GM23338 (cell line): ENCODE measurements around the gene NME3. TPM values are rescaled to one million over a fixed set of nuclear protein-coding genes. Genes with fewer than 3 reads are reported as not detected.

Experiments used
- ATAC-seq: fragments of 200-7000 bp; cut with Tn5 transposase; 3 replicates; pipeline ENCODE4 v1.9.1; 2020
- DNase-seq: peaks from one replicate; pipeline ENCODE4 v3.0.0-alpha.2; 2015; ENCODE audit warnings: low spot score
- H2AFZ ChIP-seq: fragments of 200-600 bp; sonication (generic); 2 replicates; pipeline ENCODE4 v1.8.0; 2016; ENCODE audit warnings: antibody characterized with exemption, mild to moderate bottlenecking, moderate library complexity
- H3F3A ChIP-seq: fragments of 200-600 bp; sonication (generic); replicated peaks from 2 replicates; pipeline ENCODE4 v1.8.0; 2017; ENCODE audit warnings: antibody characterized with exemption, mixed run types, low read depth
- H3K27ac ChIP-seq: fragments of 200-600 bp; sonication (generic); 2 replicates; pipeline ENCODE4 v1.6.1; 2016; ENCODE audit warnings: low read depth
- H3K27me3 ChIP-seq: fragments of 200-600 bp; sonication (generic); 2 replicates; pipeline ENCODE4 v1.8.0; 2016; ENCODE audit warnings: mild to moderate bottlenecking, mixed run types, moderate library complexity; ENCODE audit not compliant: insufficient read depth
- H3K36me3 ChIP-seq: fragments of 200-600 bp; sonication (generic); 2 replicates; pipeline ENCODE4 v1.8.0; 2016; ENCODE audit warnings: mild to moderate bottlenecking; ENCODE audit not compliant: insufficient read depth
- H3K4me1 ChIP-seq: fragments of 200-600 bp; sonication (generic); 2 replicates; pipeline ENCODE4 v1.8.0; 2016; ENCODE audit warnings: mild to moderate bottlenecking, moderate library complexity; ENCODE audit not compliant: insufficient read depth
- H3K4me2 ChIP-seq: fragments of 200-600 bp; sonication (generic); 2 replicates; pipeline ENCODE4 v1.7.1; 2017; ENCODE audit warnings: mixed run types
- H3K4me3 ChIP-seq: fragments of 200-600 bp; sonication (generic); 2 replicates; pipeline ENCODE4 v1.6.1; 2016; ENCODE audit warnings: mixed run types
- H3K79me2 ChIP-seq: fragments of 200-600 bp; sonication (generic); replicated peaks from 2 replicates; pipeline ENCODE4 v1.8.0; 2017; ENCODE audit warnings: mild to moderate bottlenecking; ENCODE audit not compliant: insufficient read depth
- H3K9me2 ChIP-seq: fragments of 200-600 bp; sonication (generic); 2 replicates; pipeline ENCODE4 v1.8.0; 2017; ENCODE audit not compliant: insufficient read depth
- H4K20me1 ChIP-seq: fragments of 200-600 bp; sonication (generic); replicated peaks from 2 replicates; pipeline ENCODE4 v1.8.0; 2017; ENCODE audit warnings: mild to moderate bottlenecking; ENCODE audit not compliant: insufficient read depth
- H3K27ac Mint-ChIP-seq: 2 replicates; pipeline ENCODE4 v1.8.0; 2020; ENCODE audit warnings: inconsistent platforms, mild to moderate bottlenecking, moderate library complexity, mixed read lengths
- H3K27me3 Mint-ChIP-seq: 3 replicates; pipeline ENCODE4 v1.8.0; 2022; ENCODE audit warnings: low read depth, mild to moderate bottlenecking, moderate library complexity, mixed read lengths, inconsistent platforms; ENCODE audit not compliant: insufficient read depth, poor library complexity
- H3K36me3 Mint-ChIP-seq: 3 replicates; pipeline ENCODE4 v1.8.0; 2021; ENCODE audit warnings: low read depth, mild to moderate bottlenecking, inconsistent platforms, moderate library complexity, mixed read lengths
- H3K4me1 Mint-ChIP-seq: 3 replicates; pipeline ENCODE4 v1.8.0; 2020; ENCODE audit warnings: mild to moderate bottlenecking, inconsistent platforms, mixed read lengths
- H3K4me3 Mint-ChIP-seq: 3 replicates; pipeline ENCODE4 v1.8.0; 2021; ENCODE audit warnings: moderate library complexity, mild to moderate bottlenecking, inconsistent platforms, mixed read lengths
- H3K9me3 Mint-ChIP-seq: 3 replicates; pipeline ENCODE4 v1.8.0; 2020; ENCODE audit warnings: moderate library complexity, mild to moderate bottlenecking, inconsistent platforms, mixed read lengths
- CREB1 ChIP-seq: fragments of 250-450 bp; sonication (Bioruptor Pico); IDR thresholded peaks from 2 replicates; pipeline ENCODE4 v1.5.0; 2020; ENCODE audit warnings: low read depth, mild to moderate bottlenecking, moderate library complexity
- EZH2 ChIP-seq: fragments of 200-600 bp; sonication (generic); IDR thresholded peaks from one replicate; pipeline ENCODE4 v1.8.0; 2017; ENCODE audit warnings: antibody characterized with exemption, mild to moderate bottlenecking, low read depth; ENCODE audit not compliant: unreplicated experiment
- EZH2phosphoT487 ChIP-seq: fragments of 200-600 bp; sonication (generic); IDR thresholded peaks from one replicate; pipeline ENCODE4 v1.8.1; 2018; ENCODE audit warnings: antibody characterized with exemption; ENCODE audit not compliant: unreplicated experiment
- JUNB ChIP-seq: IDR thresholded peaks from one replicate; pipeline ENCODE4 v1.6.1; 2016; ENCODE audit warnings: antibody characterized with exemption; ENCODE audit not compliant: unreplicated experiment
- NANOG ChIP-seq: IDR thresholded peaks from 2 replicates; pipeline ENCODE4 v1.6.1; 2016; ENCODE audit warnings: antibody characterized with exemption, borderline replicate concordance
- POLR2AphosphoS5 ChIP-seq: IDR thresholded peaks from 2 replicates; pipeline ENCODE4 v1.6.1; 2016; ENCODE audit warnings: antibody characterized with exemption, low read depth
- STAT1 ChIP-seq: IDR thresholded peaks from one replicate; pipeline ENCODE4 v1.6.1; 2016; ENCODE audit warnings: antibody characterized with exemption; ENCODE audit not compliant: unreplicated experiment
- ZNF114 ChIP-seq: fragments of 250-450 bp; sonication (Bioruptor Pico); IDR thresholded peaks from 2 replicates; pipeline ENCODE4 v1.5.0; 2020; ENCODE audit warnings: mild to moderate bottlenecking, moderate library complexity
- ZNF331 ChIP-seq: fragments of 250-450 bp; sonication (Bioruptor Pico); IDR thresholded peaks from 2 replicates; pipeline ENCODE4 v1.5.0; 2020; ENCODE audit warnings: low read depth, mild to moderate bottlenecking, moderate library complexity
- polyA plus RNA-seq: library from polyadenylated mRNA; unstranded; fragments of >200 nt; fragmentation: Nextera tagmentation; extraction: Ambion mirVana; gene quantifications from 2 replicates; pipeline ENCODE4 v1.2.1, GENCODE V29; 2016
- total RNA-seq: library from RNA; depleted of rRNA; stranded (reverse); fragments of >200 nt; shearing (Covaris generic); gene quantifications from 2 replicates; pipeline ENCODE4 v1.2.3, GENCODE V29; 2014
- TF ChIP-seq, protein P1 (sequence below), 2 experiments: fragments of 200-600 bp in 1 of 2; sonication (generic) in 1 of 2; conservative IDR thresholded peaks; 2 replicates each; pipeline versions ENCODE4 v1.5.1 to v1.6.1; 2016 to 2017; ENCODE audit warnings: antibody characterized with exemption in 2 of 2, low read depth in 2 of 2, mild to moderate bottlenecking in 2 of 2, moderate library complexity in 1 of 2
- TF ChIP-seq, protein P2 (sequence below): fragments of 250-450 bp; sonication (Bioruptor Pico); IDR thresholded peaks from 2 replicates; pipeline ENCODE4 v1.5.0; 2020; ENCODE audit warnings: mild to moderate bottlenecking, moderate library complexity
- TF ChIP-seq, protein P3 (sequence below): IDR thresholded peaks from 2 replicates; pipeline ENCODE4 v1.6.1; 2016; ENCODE audit warnings: antibody characterized with exemption
- TF ChIP-seq, protein P4 (sequence below): IDR thresholded peaks from one replicate; pipeline ENCODE4 v1.6.1; 2018; ENCODE audit warnings: antibody characterized with exemption; ENCODE audit not compliant: unreplicated experiment

Gene NME3
- total and polyA plus RNA-seq, 2 experiments from 2014 or later, result 95.3 to 130 TPM

GRCh38 chr16:1789643-1790045, 18.3 kb upstream of the NME3 start:
- Histone ChIP-seq H3F3A (no peaks in the 10 kb centered on the region), H4K20me1 (peaks cover 9% of the 10 kb centered on the region), H2AFZ (no peak overlapping the region), H3K9me2 (no peaks in the 10 kb centered on the region), H3K4me2 (no peak overlapping the region), H3K27me3 (no peaks in the 10 kb centered on the region), H3K4me1 (no peaks in the 10 kb centered on the region), H3K36me3 (no peaks in the 10 kb centered on the region), H3K79me2 (peaks cover 19% of the 10 kb centered on the region), H3K27ac (no peak overlapping the region), H3K4me3 (no peak overlapping the region)
- Mint-ChIP-seq H3K4me3 (no peak overlapping the region), H3K36me3 (peaks cover 5% of the 10 kb centered on the region; the same call in 1 of the 3 replicates), H3K4me1 (no peaks in the 10 kb centered on the region), H3K27ac (no peak overlapping the region), H3K9me3 (peaks cover 2% of the 10 kb centered on the region; the same call in 1 of the 3 replicates), H3K27me3 (peaks cover 6% of the 10 kb centered on the region)
- ATAC-seq, result no peak
- DNase-seq, result no peak
- TF ChIP-seq ZNF114 (CRISPR knock-in tag), result no peak
- TF ChIP-seq, protein P1, sequence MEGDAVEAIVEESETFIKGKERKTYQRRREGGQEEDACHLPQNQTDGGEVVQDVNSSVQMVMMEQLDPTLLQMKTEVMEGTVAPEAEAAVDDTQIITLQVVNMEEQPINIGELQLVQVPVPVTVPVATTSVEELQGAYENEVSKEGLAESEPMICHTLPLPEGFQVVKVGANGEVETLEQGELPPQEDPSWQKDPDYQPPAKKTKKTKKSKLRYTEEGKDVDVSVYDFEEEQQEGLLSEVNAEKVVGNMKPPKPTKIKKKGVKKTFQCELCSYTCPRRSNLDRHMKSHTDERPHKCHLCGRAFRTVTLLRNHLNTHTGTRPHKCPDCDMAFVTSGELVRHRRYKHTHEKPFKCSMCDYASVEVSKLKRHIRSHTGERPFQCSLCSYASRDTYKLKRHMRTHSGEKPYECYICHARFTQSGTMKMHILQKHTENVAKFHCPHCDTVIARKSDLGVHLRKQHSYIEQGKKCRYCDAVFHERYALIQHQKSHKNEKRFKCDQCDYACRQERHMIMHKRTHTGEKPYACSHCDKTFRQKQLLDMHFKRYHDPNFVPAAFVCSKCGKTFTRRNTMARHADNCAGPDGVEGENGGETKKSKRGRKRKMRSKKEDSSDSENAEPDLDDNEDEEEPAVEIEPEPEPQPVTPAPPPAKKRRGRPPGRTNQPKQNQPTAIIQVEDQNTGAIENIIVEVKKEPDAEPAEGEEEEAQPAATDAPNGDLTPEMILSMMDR (conservative IDR thresholded peaks at IDR 0.05; ENCODE audit: low read depth in 2 of 2), result no peak
- TF ChIP-seq NANOG, result no peak
- no peak for TF ChIP-seq STAT1
- no peak for TF ChIP-seq EZH2phosphoT487
- no peak for TF ChIP-seq JUNB
- no peak for TF ChIP-seq ZNF331 (CRISPR knock-in tag)
- TF ChIP-seq, protein P2, sequence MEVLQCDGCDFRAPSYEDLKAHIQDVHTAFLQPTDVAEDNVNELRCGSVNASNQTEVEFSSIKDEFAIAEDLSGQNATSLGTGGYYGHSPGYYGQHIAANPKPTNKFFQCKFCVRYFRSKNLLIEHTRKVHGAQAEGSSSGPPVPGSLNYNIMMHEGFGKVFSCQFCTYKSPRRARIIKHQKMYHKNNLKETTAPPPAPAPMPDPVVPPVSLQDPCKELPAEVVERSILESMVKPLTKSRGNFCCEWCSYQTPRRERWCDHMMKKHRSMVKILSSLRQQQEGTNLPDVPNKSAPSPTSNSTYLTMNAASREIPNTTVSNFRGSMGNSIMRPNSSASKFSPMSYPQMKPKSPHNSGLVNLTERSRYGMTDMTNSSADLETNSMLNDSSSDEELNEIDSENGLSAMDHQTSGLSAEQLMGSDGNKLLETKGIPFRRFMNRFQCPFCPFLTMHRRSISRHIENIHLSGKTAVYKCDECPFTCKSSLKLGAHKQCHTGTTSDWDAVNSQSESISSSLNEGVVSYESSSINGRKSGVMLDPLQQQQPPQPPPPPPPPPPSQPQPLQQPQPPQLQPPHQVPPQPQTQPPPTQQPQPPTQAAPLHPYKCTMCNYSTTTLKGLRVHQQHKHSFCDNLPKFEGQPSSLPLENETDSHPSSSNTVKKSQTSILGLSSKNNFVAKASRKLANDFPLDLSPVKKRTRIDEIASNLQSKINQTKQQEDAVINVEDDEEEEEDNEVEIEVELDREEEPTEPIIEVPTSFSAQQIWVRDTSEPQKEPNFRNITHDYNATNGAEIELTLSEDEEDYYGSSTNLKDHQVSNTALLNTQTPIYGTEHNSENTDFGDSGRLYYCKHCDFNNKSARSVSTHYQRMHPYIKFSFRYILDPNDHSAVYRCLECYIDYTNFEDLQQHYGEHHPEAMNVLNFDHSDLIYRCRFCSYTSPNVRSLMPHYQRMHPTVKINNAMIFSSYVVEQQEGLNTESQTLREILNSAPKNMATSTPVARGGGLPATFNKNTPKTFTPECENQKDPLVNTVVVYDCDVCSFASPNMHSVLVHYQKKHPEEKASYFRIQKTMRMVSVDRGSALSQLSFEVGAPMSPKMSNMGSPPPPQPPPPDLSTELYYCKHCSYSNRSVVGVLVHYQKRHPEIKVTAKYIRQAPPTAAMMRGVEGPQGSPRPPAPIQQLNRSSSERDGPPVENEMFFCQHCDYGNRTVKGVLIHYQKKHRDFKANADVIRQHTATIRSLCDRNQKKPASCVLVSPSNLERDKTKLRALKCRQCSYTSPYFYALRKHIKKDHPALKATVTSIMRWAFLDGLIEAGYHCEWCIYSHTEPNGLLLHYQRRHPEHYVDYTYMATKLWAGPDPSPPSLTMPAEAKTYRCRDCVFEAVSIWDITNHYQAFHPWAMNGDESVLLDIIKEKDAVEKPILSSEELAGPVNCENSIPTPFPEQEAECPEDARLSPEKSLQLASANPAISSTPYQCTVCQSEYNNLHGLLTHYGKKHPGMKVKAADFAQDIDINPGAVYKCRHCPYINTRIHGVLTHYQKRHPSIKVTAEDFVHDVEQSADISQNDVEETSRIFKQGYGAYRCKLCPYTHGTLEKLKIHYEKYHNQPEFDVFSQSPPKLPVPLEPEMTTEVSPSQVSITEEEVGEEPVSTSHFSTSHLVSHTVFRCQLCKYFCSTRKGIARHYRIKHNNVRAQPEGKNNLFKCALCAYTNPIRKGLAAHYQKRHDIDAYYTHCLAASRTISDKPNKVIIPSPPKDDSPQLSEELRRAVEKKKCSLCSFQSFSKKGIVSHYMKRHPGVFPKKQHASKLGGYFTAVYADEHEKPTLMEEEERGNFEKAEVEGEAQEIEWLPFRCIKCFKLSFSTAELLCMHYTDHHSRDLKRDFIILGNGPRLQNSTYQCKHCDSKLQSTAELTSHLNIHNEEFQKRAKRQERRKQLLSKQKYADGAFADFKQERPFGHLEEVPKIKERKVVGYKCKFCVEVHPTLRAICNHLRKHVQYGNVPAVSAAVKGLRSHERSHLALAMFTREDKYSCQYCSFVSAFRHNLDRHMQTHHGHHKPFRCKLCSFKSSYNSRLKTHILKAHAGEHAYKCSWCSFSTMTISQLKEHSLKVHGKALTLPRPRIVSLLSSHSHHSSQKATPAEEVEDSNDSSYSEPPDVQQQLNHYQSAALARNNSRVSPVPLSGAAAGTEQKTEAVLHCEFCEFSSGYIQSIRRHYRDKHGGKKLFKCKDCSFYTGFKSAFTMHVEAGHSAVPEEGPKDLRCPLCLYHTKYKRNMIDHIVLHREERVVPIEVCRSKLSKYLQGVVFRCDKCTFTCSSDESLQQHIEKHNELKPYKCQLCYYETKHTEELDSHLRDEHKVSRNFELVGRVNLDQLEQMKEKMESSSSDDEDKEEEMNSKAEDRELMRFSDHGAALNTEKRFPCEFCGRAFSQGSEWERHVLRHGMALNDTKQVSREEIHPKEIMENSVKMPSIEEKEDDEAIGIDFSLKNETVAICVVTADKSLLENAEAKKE (CRISPR knock-in tag), result no peak
- TF ChIP-seq, protein P3, sequence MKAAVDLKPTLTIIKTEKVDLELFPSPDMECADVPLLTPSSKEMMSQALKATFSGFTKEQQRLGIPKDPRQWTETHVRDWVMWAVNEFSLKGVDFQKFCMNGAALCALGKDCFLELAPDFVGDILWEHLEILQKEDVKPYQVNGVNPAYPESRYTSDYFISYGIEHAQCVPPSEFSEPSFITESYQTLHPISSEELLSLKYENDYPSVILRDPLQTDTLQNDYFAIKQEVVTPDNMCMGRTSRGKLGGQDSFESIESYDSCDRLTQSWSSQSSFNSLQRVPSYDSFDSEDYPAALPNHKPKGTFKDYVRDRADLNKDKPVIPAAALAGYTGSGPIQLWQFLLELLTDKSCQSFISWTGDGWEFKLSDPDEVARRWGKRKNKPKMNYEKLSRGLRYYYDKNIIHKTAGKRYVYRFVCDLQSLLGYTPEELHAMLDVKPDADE, result no peak
- no peak for TF ChIP-seq CREB1 (CRISPR knock-in tag)
- TF ChIP-seq POLR2AphosphoS5, result no peak
- TF ChIP-seq EZH2, result no peak
- TF ChIP-seq, protein P4, sequence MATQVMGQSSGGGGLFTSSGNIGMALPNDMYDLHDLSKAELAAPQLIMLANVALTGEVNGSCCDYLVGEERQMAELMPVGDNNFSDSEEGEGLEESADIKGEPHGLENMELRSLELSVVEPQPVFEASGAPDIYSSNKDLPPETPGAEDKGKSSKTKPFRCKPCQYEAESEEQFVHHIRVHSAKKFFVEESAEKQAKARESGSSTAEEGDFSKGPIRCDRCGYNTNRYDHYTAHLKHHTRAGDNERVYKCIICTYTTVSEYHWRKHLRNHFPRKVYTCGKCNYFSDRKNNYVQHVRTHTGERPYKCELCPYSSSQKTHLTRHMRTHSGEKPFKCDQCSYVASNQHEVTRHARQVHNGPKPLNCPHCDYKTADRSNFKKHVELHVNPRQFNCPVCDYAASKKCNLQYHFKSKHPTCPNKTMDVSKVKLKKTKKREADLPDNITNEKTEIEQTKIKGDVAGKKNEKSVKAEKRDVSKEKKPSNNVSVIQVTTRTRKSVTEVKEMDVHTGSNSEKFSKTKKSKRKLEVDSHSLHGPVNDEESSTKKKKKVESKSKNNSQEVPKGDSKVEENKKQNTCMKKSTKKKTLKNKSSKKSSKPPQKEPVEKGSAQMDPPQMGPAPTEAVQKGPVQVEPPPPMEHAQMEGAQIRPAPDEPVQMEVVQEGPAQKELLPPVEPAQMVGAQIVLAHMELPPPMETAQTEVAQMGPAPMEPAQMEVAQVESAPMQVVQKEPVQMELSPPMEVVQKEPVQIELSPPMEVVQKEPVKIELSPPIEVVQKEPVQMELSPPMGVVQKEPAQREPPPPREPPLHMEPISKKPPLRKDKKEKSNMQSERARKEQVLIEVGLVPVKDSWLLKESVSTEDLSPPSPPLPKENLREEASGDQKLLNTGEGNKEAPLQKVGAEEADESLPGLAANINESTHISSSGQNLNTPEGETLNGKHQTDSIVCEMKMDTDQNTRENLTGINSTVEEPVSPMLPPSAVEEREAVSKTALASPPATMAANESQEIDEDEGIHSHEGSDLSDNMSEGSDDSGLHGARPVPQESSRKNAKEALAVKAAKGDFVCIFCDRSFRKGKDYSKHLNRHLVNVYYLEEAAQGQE, result no peak
